Bronchial epithelial cell (primary cell): Measurements from ENCODE around the gene ARHGAP22. TPM values are rescaled to one million over a fixed set of nuclear protein-coding genes. Genes with fewer than 3 reads are reported as not detected.

ENCODE experiments used
- DNase-seq: peaks from one replicate; pipeline ENCODE4 v3.0.0-alpha.2; 2010; ENCODE audit warnings: low read depth
- FAIRE-seq: peaks from 2 replicates; lab custom pipeline; 2011; peaks lifted over from hg19 to GRCh38; lab: Jason Lieb, UNC
- H3K27me3 ChIP-seq: 2 replicates; pipeline ENCODE4 v1.5.1; 2011; ENCODE audit warnings: low read length; ENCODE audit not compliant: control insufficient read depth, insufficient read depth
- H3K36me3 ChIP-seq: 2 replicates; pipeline ENCODE4 v1.5.1; 2011; ENCODE audit warnings: low read length; ENCODE audit not compliant: control insufficient read depth, insufficient read depth
- H3K4me3 ChIP-seq: 2 replicates; pipeline ENCODE4 v1.5.1; 2011; ENCODE audit warnings: mild to moderate bottlenecking, low read depth, low read length, control low read depth
- CTCF ChIP-seq: IDR thresholded peaks from 2 replicates; pipeline ENCODE4 v1.5.1; 2011; ENCODE audit warnings: mild to moderate bottlenecking, moderate library complexity, low read length, control low read depth, inconsistent platforms; ENCODE audit not compliant: insufficient read depth, severe bottlenecking
- total RNA-seq: library from RNA; depleted of rRNA; stranded (reverse); fragments of >200 nt; gene quantifications from 2 replicates; pipeline ENCODE4 v1.2.1, GENCODE V29; 2014

Gene ARHGAP22
- total RNA-seq, 1 donor from 2014 or later = 9.0 TPM

DNA sequence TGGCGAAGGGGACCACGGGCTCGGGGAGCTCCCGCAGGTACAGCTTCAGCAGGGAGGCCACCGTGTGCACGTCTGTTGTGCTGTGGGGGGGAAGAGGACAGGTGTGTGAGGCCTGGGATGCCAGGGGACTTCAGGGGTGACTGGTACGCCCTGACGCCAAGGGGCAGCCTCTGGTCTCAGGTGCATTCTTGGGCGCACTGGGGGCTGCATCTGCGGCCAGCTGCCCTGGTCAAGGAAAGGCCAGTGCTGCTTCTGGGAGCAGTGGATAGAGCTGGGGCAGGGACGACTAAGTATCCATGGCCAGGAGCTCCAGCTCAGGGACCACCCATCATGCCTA is 149.8 kb downstream of the ARHGAP22 start:
- Histone ChIP-seq H3K4me3 (no peak overlapping the region), H3K36me3 (peaks cover 7% of the 10 kb centered on the region), H3K27me3 (no peaks in the 10 kb centered on the region)
- no peak for TF ChIP-seq CTCF
- FAIRE-seq = no peak
- DNase-seq = no peak

DNA sequence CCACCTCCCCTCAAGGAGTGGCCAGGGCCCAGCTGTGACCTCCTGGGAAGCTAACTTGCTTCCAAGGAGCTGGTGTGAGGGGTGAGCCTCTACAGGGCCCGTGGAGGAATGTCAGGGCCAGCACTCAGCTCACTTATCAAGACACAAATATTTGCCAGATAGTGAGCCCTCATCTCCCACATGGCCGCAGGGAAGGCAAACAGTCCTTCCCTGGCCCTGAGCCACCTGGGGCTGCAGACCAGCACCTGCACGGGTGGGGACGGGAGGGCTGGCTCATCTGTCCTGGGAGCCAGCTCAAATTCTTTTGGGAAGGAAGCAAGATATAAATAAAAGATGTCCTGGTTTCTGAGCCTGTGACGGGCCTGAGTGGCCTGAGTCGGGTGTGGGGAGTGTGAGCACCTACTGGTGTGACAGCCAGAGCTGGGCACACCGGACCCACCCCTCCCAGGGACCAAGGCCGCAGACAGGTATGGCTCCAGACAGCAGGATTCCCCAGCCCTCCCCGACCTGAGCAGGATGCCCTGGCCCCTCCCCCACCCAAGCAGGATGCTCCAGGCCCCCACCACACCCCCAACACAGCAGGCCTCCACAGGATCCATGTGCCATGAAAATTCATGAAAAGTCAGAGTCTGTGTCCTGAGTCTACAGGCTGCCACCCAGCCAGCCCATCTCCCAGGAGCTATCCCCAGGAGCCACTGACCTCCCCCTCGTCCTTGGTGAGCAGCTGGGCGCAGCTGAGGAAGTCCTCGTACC is 150.4 kb downstream of the ARHGAP22 start:
- no peak for FAIRE-seq

GRCh38 chr10:48453451-48454301 is 151.2 kb downstream of the ARHGAP22 start:
- Histone ChIP-seq H3K27me3 (no peaks in the 10 kb centered on the region), H3K36me3 (peaks cover 10% of the 10 kb centered on the region), H3K4me3 (no peak overlapping the region)
- no peak for FAIRE-seq
- no peak for DNase-seq
- TF ChIP-seq CTCF = no peak

More for the DNA sequence above, 150.4 kb downstream of the ARHGAP22 start:
- peaks cover 12% of the 10 kb centered on the region for H3K36me3 ChIP-seq
- H3K27me3 ChIP-seq = no peaks in the 10 kb centered on the region
- H3K4me3 ChIP-seq = no peak overlapping the region
- no peak for TF ChIP-seq CTCF
- no peak for DNase-seq

DNA sequence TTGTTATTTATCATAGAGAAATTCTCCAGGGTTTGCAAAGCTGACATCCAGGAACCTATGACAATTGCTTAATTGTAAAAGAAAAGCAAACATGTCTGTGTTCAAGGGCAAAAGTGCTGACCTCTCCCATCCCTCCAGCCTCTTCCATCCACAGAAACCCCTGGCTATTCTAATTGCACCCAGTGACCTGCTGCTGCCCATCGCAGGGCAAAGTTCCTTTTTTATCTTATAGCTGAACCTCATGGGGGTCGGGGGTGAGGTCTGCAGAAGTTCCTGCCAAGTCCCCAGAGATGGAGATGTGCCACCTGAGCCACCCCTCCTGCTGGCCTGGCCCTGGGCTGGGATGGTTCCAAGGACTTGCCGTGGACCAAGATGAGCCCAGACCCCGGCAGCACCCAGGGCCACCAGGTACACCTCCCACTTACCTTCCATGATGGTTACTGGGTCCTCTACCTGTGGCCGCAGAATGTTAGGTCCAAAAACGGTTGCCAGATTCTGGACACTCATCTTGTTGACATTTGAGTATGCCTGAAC is 151.9 kb downstream of the ARHGAP22 start:
- no peak for FAIRE-seq
- peaks cover 9% of the 10 kb centered on the region for H3K36me3 ChIP-seq
- no peak for TF ChIP-seq CTCF

DNA sequence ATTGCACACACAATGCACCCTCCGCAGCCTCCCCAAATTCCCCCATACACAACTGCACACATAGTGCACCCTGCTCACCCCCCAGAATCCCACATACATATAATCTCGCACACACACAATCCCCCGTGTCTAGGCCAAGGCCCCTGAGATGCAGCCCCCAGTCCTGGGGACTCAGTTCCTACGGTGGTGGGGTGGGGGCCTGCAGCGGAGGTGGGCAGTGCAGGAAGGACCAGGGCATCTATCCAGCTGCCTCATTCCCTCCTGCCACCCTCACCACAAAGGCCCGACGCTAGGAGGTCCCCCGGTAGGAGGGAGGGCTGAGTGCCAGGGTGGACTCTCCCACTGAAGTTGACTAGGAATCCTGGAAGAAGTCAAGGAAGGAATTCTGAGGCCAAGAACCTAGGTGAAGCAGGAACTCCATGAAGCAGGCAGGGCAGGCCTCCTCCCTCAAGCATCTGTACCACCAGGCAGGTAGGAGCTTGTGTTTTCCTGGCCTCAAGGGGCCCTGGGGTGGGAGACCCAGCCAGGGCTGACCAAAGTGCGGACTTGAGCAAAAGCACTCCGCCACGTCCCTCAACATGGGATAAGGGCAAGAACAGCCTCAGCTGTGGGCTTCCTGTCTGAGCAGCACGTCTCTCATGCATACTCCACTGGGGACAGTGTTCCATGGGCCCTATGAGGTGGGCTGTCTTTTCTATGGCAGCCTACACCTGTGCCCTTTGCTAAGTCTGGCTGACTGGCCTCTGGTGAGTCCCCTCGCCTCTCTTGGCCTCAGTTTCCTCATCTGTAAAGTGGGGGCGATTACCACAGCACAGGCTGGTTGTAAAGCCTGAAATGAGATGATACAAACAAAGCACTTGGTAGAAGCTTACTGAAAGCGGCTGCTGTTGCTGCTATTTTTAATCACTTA is 152.6 kb downstream of the ARHGAP22 start:
- TF ChIP-seq CTCF = no peak
- Histone ChIP-seq H3K4me3 (no peak overlapping the region), H3K27me3 (no peaks in the 10 kb centered on the region), H3K36me3 (peaks cover 9% of the 10 kb centered on the region)
- DNase-seq (no peak), FAIRE-seq (no peak)

More for the DNA sequence above, 151.9 kb downstream of the ARHGAP22 start:
- Histone ChIP-seq H3K27me3 (no peaks in the 10 kb centered on the region), H3K4me3 (no peak overlapping the region)
- DNase-seq = no peak
